Thymus (tissue), 11 donors: Measurements from ENCODE around the gene KRT31. TPM values are rescaled to one million over a fixed set of nuclear protein-coding genes. Genes with fewer than 3 reads are reported as not detected.

ENCODE experiments used
- DNase-seq, 9 donors: peaks; one replicate each; pipeline ENCODE4 v3.0.0-alpha.2; 2013; ENCODE audit warnings: low spot score in 9 of 9, low read depth in 6 of 9, missing footprints in 1 of 9
- H3K27ac ChIP-seq, 2 donors: one replicate each; pipeline ENCODE4 v1.5.1; 2013; ENCODE audit warnings: control low read depth in 1 of 2, low read depth in 1 of 2, low read length in 1 of 2, mild to moderate bottlenecking in 1 of 2, moderate library complexity in 1 of 2
- H3K27me3 ChIP-seq, 2 donors: one replicate each; pipeline ENCODE4 v1.5.1; 2013; ENCODE audit warnings: low read length in 1 of 2; ENCODE audit not compliant: control insufficient read depth in 2 of 2, insufficient read depth in 1 of 2
- H3K36me3 ChIP-seq, 2 donors: one replicate each; pipeline ENCODE4 v1.5.1; 2013; ENCODE audit warnings: low read length in 1 of 2, mild to moderate bottlenecking in 1 of 2, moderate library complexity in 1 of 2; ENCODE audit not compliant: control insufficient read depth in 2 of 2, insufficient read depth in 2 of 2
- H3K4me1 ChIP-seq, 2 donors: one replicate each; pipeline ENCODE4 v1.5.1; 2013; ENCODE audit warnings: low read length in 2 of 2; ENCODE audit not compliant: control insufficient read depth in 2 of 2, insufficient read depth in 2 of 2
- H3K4me3 ChIP-seq, 2 donors: one replicate each; pipeline ENCODE4 v1.5.1; 2013; ENCODE audit warnings: low read length in 2 of 2, control low read depth in 1 of 2, mild to moderate bottlenecking in 1 of 2
- H3K9me3 ChIP-seq, 2 donors: one replicate each; pipeline ENCODE4 v1.5.1; 2013; ENCODE audit warnings: low read length in 1 of 2, mild to moderate bottlenecking in 1 of 2; ENCODE audit not compliant: control insufficient read depth in 2 of 2, insufficient read depth in 1 of 2
- WGBS: extraction: QIAGEN DNeasy Blood & Tissue Kit; methylation state at CpG from one replicate; pipeline ENCODE4 v1.1.7; 2013; 5-methylcytosine and 5-hydroxymethylcytosine counted together
- polyA plus RNA-seq: library from polyadenylated mRNA; stranded (reverse); fragments of 200-250 nt; gene quantifications from one replicate; pipeline ENCODE4 v1.2.3, GENCODE V29; 2013
- total RNA-seq: library from RNA; stranded (reverse); fragments of 120-200 nt; gene quantifications from one replicate; pipeline ENCODE4 v1.2.4, GENCODE V29; 2013
- donor health status: healthy.

Gene KRT31
- total and polyA plus RNA-seq, 2 donors: 1.9 to 6.4 TPM

- Histone ChIP-seq H3K4me1 (peaks cover 0 to 10% of the 10 kb centered on the region in 2 donors), H3K4me3 (no peak overlapping the region), H3K27me3 (peaks cover 0 to 2% of the 10 kb centered on the region in 2 donors), H3K27ac (no peak overlapping the region), H3K9me3 (no peaks in the 10 kb centered on the region), H3K36me3 (no peaks in the 10 kb centered on the region)
- WGBS: 87% methylated on average over 9 of the region's 9 CpGs
- DNase-seq: no peak
Measured at GRCh38 chr17:41421116-41421515, 23.7 kb upstream of the KRT31 start.

- no peak overlapping the region for H3K4me3 ChIP-seq
- H3K27ac ChIP-seq: peak overlapping the region in 1 of 2 donors; percentile 8
- H3K27me3 ChIP-seq: peaks cover 0 to 2% of the 10 kb centered on the region in 2 donors
- H3K36me3 ChIP-seq: no peaks in the 10 kb centered on the region
- H3K4me1 ChIP-seq: peaks cover 0 to 10% of the 10 kb centered on the region in 2 donors
- DNase-seq: no peak
- H3K9me3 ChIP-seq: no peaks in the 10 kb centered on the region
- WGBS: 74% methylated on average over 4 of the region's 4 CpGs
Measured at GRCh38 chr17:41420134-41420533, 22.7 kb upstream of the KRT31 start.

GRCh38 chr17:41419716-41420115, 22.3 kb upstream of the KRT31 start:
- H3K27me3 ChIP-seq: peaks cover 0 to 2% of the 10 kb centered on the region in 2 donors
- H3K9me3 ChIP-seq: no peaks in the 10 kb centered on the region
- 78% methylated on average over 4 of the region's 4 CpGs for WGBS
- peaks cover 0 to 10% of the 10 kb centered on the region in 2 donors for H3K4me1 ChIP-seq
- no peak overlapping the region for H3K4me3 ChIP-seq
- no peaks in the 10 kb centered on the region for H3K36me3 ChIP-seq
- DNase-seq: no peak
- peak overlapping the region in 1 of 2 donors; percentile 6 for H3K27ac ChIP-seq

GRCh38 chr17:41418116-41418860, 20.9 kb upstream of the KRT31 start:
- WGBS: 95% methylated on average over 7 of the region's 7 CpGs

GRCh38 chr17:41417576-41418015, 20.2 kb upstream of the KRT31 start:
- 58% methylated on average over 4 of the region's 4 CpGs for WGBS
- Histone ChIP-seq H3K9me3 (no peaks in the 10 kb centered on the region), H3K4me1 (peaks cover 0 to 10% of the 10 kb centered on the region in 2 donors), H3K27me3 (peaks cover 0 to 2% of the 10 kb centered on the region in 2 donors), H3K36me3 (no peaks in the 10 kb centered on the region), H3K27ac (peak overlapping the region in 1 of 2 donors; percentile 37), H3K4me3 (no peak overlapping the region)
- DNase-seq: no peak

More at GRCh38 chr17:41418116-41418860, 20.9 kb upstream of the KRT31 start:
- H3K36me3 ChIP-seq: no peaks in the 10 kb centered on the region
- peaks cover 0 to 2% of the 10 kb centered on the region in 2 donors for H3K27me3 ChIP-seq
- H3K4me1 ChIP-seq: peaks cover 0 to 10% of the 10 kb centered on the region in 2 donors
- H3K27ac ChIP-seq: no peak overlapping the region
- DNase-seq: no peak
- no peak overlapping the region for H3K4me3 ChIP-seq
- no peaks in the 10 kb centered on the region for H3K9me3 ChIP-seq

GRCh38 chr17:41417127-41417526, 19.7 kb upstream of the KRT31 start:
- Histone ChIP-seq H3K4me1 (peaks cover 0 to 10% of the 10 kb centered on the region in 2 donors), H3K27ac (peak overlapping the region in 1 of 2 donors; percentile 37), H3K9me3 (no peaks in the 10 kb centered on the region), H3K4me3 (no peak overlapping the region), H3K27me3 (peaks cover 0 to 2% of the 10 kb centered on the region in 2 donors), H3K36me3 (no peaks in the 10 kb centered on the region)
- 98% methylated on average over 6 of the region's 6 CpGs for WGBS
- no peak for DNase-seq

- Histone ChIP-seq H3K27me3 (peaks cover 0 to 2% of the 10 kb centered on the region in 2 donors), H3K36me3 (no peaks in the 10 kb centered on the region), H3K9me3 (no peaks in the 10 kb centered on the region), H3K27ac (no peak overlapping the region), H3K4me1 (peaks cover 0 to 10% of the 10 kb centered on the region in 2 donors), H3K4me3 (no peak overlapping the region)
- WGBS: 93% methylated on average over 5 of the region's 5 CpGs
- DNase-seq: no peak
Measured at GRCh38 chr17:41416479-41416878, 19.1 kb upstream of the KRT31 start.

GRCh38 chr17:41415833-41416335, 18.5 kb upstream of the KRT31 start:
- Histone ChIP-seq H3K36me3 (no peaks in the 10 kb centered on the region), H3K27me3 (peaks cover 0 to 2% of the 10 kb centered on the region in 2 donors), H3K27ac (no peak overlapping the region), H3K4me1 (peaks cover 0 to 10% of the 10 kb centered on the region in 2 donors), H3K4me3 (no peak overlapping the region), H3K9me3 (no peaks in the 10 kb centered on the region)
- 92% methylated on average over 3 of the region's 3 CpGs for WGBS
- no peak for DNase-seq

- peaks cover 0 to 10% of the 10 kb centered on the region in 2 donors for H3K4me1 ChIP-seq
- peaks cover 0 to 2% of the 10 kb centered on the region in 2 donors for H3K27me3 ChIP-seq
- no peak overlapping the region for H3K4me3 ChIP-seq
- H3K27ac ChIP-seq: no peak overlapping the region
- no peak for DNase-seq
- WGBS: 96% methylated on average over 4 of the region's 4 CpGs
- no peaks in the 10 kb centered on the region for H3K36me3 ChIP-seq
- no peaks in the 10 kb centered on the region for H3K9me3 ChIP-seq
Measured at GRCh38 chr17:41415411-41415810, 18.0 kb upstream of the KRT31 start.
